BE2C (cell line): ENCODE measurements around the gene MTHFR.

ENCODE experiments used
- DNase-seq: peaks from one replicate; pipeline ENCODE4 v3.0.0-alpha.2; 2020
- H3K27me3 ChIP-seq: fragments of 250-450 bp; sonication (Bioruptor Pico); 2 replicates; pipeline ENCODE4 v1.5.1; 2020; ENCODE audit warnings: mild to moderate bottlenecking
- H3K36me3 ChIP-seq: fragments of 250-450 bp; sonication (Bioruptor Pico); 2 replicates; pipeline ENCODE4 v1.5.1; 2020; ENCODE audit warnings: mild to moderate bottlenecking
- H3K4me1 ChIP-seq: fragments of 250-450 bp; sonication (Bioruptor Pico); 2 replicates; pipeline ENCODE4 v1.5.1; 2020
- H3K4me3 ChIP-seq: 2 replicates; pipeline ENCODE4 v1.5.1; 2011; ENCODE audit warnings: low read depth, low read length
- H3K9me3 ChIP-seq: fragments of 250-450 bp; sonication (Bioruptor Pico); 2 replicates; pipeline ENCODE4 v1.5.1; 2020
- CTCF ChIP-seq: IDR thresholded peaks from 2 replicates; pipeline ENCODE4 v1.5.1; 2012; ENCODE audit warnings: mild to moderate bottlenecking, low read depth, low read length

Gene MTHFR

DNA sequence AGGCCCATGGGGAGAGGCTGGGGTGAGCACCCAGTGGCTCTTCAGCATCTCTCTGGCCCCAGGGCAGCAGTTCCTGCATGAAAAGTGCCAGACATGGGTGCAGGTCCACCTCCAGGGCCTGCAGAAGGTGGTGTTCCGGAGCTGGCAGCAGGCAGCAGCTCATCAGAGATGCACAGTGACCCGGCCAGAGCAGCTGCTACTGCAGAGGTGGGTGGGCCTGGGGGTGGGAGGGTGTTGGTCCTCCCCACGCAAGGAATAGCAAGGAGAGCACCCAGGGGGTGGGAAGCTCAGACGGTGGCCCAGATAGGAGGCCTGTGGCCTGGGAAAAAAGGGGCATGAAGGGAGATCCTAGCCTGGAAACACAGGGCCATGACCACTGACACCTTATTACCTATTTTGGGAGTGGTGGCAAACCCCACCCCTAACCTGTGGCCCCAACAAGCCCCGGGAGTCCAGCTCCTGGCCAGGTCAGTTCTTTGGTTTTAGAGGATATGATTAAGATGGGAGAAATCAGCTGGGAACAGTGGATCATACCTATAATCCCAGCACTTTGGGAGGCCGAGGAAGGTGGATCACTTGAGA lies 23.5 kb downstream of the MTHFR start:
- Histone ChIP-seq H3K4me1 (no peaks in the 10 kb centered on the region), H3K9me3 (no peaks in the 10 kb centered on the region), H3K36me3 (no peaks in the 10 kb centered on the region), H3K27me3 (no peaks in the 10 kb centered on the region), H3K4me3 (no peak overlapping the region)
- no peak for DNase-seq
- TF ChIP-seq CTCF, result no peak

DNA sequence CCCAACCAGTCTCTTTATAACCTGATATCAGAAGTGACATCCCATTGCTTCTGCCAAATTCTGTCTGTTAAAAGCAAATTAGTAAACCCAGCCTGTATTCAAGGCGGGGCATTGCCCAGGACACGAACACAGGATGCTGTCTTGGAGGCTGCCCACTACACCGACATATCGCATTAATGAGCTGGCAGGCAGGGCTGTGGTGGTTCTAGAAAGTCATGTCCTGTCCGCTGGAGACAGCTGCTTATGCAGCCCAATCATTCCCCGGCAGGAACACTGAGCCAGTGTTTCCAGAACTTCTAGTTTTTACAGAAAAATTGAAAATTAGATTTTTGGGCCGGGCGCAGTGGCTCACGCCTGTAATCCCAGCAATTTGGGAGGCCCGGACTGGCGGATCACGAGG lies 24.5 kb downstream of the MTHFR start:
- Histone ChIP-seq H3K9me3 (no peaks in the 10 kb centered on the region), H3K27me3 (no peaks in the 10 kb centered on the region), H3K4me3 (no peak overlapping the region), H3K36me3 (no peaks in the 10 kb centered on the region), H3K4me1 (no peaks in the 10 kb centered on the region)
- DNase-seq, result no peak
- TF ChIP-seq CTCF, result no peak

DNA sequence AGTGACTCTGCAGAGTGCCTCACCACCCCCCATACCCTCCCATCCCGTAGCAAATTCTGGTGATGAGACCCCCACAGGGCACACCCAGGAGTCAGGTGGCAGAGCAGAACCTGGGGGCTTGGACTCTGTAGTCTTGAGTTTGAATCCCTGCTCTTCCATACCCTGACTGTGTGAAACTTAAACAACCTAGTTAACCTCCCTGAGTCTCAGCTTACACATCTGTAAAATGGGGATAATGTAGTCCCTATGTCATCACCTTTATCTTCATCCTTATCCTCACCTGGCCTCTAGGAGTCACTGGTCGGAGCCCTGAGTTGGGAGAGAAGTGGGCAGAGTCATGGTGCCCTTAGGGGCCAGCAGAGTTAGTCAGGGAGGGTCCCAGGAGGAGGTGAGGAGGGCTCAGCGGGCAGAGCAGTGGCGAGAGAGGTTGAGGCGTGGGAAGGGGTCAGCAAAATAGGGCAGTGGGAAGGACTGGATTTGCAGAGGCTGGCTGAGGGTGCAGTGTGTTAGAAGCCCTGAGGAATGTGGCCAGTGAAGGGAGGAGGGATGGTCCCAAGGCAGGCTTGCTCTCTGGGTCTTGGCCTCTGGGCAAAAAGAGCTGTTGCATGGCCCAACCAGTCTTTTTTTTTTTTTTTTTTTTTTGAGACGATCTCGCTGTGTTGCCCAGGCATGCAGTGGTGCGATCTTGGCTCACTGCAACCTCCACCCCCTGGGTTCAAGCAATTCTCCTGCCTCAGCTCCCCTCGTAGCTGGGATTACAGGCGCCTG lies 25.2 kb downstream of the MTHFR start:
- Histone ChIP-seq H3K4me3 (no peak overlapping the region), H3K27me3 (no peaks in the 10 kb centered on the region), H3K4me1 (no peaks in the 10 kb centered on the region), H3K9me3 (no peaks in the 10 kb centered on the region), H3K36me3 (no peaks in the 10 kb centered on the region)
- no peak for DNase-seq
- TF ChIP-seq CTCF, result no peak

DNA sequence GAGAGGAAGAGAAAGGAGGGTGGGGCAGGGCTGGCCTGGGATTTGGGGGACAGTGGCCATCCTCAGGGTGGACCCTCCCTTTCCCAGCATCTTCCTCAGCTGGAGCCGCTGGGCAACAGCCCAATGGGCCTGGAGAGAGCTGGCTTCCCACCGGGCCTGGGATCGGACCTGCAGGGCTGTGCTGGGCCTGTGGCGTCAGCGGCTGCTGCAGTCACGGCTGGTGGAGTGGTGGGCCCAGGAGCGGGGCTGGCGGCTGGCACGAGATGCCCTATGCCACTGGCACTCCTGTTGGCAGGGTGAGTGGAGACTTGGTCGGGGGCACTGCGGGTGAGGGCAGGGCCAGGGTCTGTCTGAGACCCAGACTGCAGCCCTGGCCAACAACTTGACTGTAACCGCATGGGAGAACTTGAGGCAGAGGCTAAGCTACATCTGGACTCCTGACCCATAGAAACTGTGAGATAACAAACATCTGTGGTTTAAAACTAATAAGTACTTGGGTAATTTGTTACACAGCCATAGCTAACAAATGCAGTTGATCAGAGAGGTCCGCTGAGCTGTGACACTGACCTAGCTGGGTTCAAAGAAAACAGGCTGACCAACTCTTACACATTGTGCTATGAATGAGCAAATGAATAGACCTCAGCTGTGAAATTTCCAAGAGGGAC lies 25.9 kb downstream of the MTHFR start:
- DNase-seq, result no peak
- H3K9me3 ChIP-seq, result no peaks in the 10 kb centered on the region

GRCh38 chr1:11778844-11779623 lies 26.7 kb downstream of the MTHFR start:
- DNase-seq, result no peak
- Histone ChIP-seq H3K27me3 (no peaks in the 10 kb centered on the region), H3K4me3 (no peak overlapping the region), H3K9me3 (no peaks in the 10 kb centered on the region), H3K4me1 (no peaks in the 10 kb centered on the region), H3K36me3 (no peaks in the 10 kb centered on the region)
- no peak for TF ChIP-seq CTCF

More for the DNA sequence above, 25.9 kb downstream of the MTHFR start:
- no peak overlapping the region for H3K4me3 ChIP-seq
- no peaks in the 10 kb centered on the region for H3K36me3 ChIP-seq
- H3K4me1 ChIP-seq, result no peaks in the 10 kb centered on the region
- TF ChIP-seq CTCF, result no peak
- no peaks in the 10 kb centered on the region for H3K27me3 ChIP-seq
